GM19351 (cell line): ENCODE measurements around the gene PPP1R15A.
"Not testable (repeated sequence)": the region's sequence is repeated elsewhere in the genome, so short reads cannot be mapped to it uniquely, and the experiment has no call there.

Experiments
- ATAC-seq: cut with Tn5 transposase; IDR thresholded peaks from one replicate; pipeline ENCODE4 v1.9.1; 2021; ENCODE audit warnings: mild to moderate bottlenecking, moderate library complexity; ENCODE audit not compliant: unreplicated experiment

PPP1R15A gene

DNA sequence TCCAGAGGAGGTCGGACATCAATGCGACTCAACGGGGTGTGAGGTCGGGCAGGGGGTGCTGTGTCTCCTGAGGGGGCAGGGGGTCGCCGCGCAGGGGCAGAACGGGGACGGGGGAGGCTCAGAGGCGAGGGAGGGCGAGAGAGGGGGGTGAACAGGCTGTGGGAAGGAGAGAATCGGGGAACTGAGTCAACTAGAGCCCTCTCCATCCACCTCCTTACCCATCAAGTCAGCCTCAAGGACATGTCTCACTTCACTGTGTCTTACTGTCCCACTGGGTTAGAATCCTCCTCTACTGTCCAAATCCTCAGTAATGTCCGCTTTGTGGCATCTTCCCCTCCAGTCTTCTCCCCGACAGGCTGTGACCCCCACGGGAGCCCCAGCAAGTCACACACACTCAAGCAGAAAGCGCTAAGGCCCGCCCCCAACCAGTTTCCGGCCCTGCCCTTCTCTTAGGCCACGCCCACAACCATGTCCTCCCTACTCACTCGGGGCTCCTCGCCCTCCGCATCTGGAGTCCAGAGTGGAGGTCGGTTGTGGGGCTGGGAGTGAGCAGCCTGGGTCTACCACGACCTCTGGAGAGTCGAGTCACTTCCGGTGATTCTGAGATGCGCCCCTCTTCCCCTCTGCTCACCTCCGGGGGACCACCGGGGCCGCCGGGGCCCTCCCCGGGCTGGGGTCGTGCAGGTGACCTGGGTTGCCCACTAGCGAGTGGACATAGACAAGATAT, 13.1 kb upstream of the PPP1R15A start:
- ATAC-seq, result no peak

DNA sequence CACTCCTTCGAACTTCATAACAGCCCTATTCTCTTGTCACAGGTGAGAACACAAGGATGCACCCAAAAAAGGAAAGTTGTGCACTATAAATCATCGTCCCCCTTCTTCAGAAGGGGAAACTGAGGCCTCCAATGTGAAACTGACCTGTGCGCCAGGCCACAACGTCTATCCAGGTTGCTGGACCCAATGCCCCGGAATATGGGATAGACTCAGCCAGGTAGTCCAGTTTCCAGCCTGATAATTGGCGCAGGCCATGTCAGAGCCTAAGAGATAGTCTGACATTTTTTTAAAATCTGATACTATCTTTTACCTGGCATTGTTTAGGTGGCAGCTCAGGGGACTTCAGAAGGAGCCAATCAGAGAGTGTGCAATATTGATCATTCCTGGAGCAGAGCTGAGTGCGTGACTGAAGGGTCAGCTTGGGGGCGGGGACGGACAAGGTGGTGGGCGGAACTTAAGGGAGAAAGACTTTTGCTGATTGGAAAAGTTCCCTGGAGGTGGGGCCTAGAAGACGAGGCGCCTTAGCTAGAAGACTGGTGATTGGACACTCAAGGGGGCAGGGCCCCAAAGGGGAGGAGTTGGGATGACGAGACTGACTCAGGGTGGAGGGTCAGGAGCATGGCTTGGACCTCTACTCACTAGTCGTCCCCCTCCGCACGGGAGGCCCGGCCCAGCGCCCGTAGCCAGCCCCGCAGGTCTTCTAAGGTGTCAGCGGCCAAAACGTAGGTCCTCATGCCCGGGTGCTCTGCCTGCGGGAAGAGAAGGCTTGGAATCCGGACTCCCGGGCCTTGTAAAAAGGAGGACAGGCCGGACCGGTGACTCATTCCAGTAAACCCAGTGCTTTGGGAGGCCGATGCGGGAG, 12.3 kb upstream of the PPP1R15A start:
- no peak for ATAC-seq

DNA sequence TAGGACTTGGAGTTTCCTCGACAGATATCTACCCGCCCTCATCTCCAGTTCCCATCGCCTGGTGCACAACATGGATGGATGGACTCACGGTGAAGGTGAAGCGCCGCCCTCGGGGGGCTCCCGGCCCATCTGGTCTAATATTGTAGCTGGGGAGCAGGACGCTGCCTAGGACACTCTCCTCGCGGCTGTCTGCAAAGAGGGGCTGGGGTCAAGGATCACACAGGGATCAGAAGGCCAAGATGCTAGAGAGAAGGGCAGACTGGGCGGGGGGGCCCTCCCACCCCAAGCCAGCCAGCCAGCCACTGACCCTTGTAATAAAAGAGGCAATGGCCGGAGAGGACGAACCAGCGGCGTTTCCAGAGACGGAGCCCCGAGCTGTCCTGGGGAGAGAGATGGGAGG, 10.9 kb upstream of the PPP1R15A start:
- ATAC-seq, result no peak

DNA sequence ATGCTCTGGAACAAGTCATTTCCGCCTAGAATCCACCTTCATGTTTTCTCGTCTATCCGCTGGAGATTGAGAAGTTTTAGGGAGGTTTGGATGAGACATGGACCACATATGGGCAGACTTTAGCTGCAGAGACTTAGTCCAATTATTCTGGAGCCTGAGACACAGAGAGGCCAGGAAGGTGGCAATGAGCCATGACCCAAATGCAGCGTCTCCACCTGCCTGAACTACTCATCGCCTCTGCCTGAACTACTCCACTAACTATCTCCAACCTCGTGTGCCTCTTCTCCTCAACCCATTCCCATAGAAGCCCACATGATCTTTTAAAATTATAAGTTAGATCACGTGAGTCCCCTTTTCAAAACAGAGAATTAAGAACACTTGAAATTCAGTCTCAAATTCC, 9.4 kb upstream of the PPP1R15A start:
- no peak for ATAC-seq

DNA sequence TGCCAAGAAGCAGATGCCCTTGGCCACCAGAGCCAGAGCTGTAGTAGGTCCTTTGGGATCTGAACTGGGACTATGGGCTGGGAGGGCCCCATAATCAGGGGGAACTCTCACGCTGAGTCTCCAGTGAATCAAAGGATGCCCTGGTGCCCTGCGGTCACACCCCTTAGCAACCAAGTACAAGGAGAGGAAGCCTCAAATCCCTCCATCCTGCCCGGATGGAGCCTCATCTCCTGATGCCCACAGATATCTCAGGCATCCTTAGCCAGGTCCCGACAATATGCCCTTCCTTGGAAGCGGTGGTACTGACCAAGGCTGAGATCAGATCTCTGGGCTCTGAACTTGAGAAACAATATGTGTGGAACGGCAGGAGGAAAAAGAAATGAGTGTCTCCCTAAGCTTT, 5.5 kb upstream of the PPP1R15A start:
- ATAC-seq, result no peak

DNA sequence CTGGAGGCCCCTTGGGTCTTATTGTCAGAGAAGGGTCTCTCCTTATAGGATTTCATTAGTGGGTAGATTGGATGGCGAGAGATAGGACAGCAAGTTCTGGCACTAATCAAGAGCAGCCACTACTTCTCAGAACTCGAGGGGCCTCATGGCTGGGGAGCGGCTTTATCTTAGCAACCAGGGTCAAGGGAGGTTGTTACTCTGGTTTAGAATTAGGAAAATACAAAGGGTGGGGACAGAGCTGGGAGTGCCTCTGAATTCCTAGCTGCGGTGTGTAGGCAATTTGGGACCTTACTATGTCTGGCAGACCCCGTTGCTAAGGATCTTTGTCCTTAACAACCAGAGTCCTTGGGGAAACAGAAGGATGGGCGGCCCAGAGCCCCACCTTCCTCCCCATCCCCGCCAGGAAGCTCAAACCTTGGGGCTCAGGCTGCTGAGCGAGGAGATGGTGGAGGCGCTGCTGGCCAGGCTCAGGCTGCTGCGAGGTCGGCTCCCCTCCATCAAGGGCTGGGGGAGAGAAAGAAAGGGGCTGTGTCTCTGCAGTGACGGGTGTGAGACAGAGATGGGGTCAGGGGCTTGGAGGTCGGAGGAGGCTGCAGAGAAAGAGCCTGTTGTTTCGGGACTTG, 5.0 kb upstream of the PPP1R15A start:
- no peak for ATAC-seq

DNA sequence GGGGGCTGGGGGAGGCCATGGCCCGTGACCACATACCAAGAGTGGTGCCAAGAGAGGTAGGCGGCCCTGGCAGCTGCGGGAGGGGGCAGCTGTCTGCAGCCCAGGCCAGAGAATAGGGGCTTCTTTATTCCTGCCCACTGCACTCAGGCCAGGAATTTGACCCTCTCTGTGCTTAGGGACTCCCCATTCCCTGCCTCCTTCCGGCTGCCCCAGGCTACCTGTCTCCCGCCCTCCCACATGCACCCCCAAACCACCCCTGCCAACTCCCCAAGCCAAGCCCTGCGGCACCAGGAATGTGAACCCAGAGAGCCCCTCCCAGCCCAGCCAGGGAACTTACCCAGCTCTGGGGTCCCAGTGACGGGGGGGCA, 4.5 kb upstream of the PPP1R15A start:
- ATAC-seq, result no peak

DNA sequence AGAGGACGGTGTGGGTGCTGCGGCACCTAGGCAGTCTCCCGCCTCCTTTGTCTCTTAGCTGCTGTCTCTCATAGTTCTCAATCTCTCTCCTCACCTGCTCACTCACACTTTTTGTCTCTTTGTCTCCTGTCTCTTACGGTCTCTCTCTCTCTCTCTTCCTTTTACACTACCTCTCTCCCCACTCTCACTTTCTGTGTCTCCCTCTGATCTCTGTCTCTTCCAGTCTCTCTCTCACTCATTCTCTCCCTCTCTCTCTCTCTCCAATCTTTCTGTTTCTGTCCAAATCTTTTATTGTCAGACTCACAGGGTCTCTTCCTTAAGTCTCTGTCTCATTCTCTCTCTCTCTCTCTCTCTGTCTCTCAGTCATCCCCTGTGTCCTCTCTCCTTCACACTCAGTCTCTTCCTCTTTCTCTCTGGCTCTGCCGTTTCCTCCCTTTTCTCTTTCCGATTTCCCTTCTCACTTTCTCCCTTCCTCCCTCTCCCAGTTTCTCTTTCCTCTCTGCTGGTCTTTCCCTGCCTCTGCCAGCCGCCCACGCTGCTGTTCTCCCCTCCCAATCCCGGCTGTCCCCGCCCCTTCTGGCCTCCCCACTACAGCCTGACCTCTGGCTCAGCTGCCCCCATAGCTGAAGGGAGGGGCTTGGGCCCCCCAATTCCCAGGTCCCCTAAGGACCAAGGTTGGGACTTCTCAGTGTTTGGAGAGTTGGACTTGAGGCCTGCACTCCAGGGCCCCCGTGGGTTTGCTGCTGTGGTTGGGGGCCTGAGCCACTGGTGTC, 3.9 kb upstream of the PPP1R15A start, which contains the start of gene PLEKHA4:
PLEKHA4 (minus strand) TSS at position 504 of the 773 bp plus-strand sequence. CDS start 997 bp downstream, outside the sequence.
- ATAC-seq, result no peak

DNA sequence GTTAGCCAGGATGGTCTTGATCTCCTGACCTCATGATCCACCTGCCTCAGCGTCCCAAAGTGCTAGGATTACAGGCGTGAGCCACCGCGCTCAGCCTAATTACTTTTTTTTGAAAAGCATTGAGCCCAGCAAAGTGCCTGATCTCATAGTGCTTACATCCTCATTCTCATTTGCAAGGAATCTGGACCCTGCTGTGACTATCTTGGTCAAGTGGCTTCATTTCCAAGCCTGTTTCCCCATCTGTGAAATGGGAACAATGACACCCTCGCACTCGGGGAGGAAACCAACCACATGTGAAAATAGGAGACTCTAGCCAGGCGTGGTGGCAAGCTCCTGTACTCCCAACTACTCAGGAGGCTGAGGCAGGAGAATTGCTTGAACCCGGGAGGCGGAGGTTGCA, 2.2 kb upstream of the PPP1R15A start:
- ATAC-seq, result no peak

DNA sequence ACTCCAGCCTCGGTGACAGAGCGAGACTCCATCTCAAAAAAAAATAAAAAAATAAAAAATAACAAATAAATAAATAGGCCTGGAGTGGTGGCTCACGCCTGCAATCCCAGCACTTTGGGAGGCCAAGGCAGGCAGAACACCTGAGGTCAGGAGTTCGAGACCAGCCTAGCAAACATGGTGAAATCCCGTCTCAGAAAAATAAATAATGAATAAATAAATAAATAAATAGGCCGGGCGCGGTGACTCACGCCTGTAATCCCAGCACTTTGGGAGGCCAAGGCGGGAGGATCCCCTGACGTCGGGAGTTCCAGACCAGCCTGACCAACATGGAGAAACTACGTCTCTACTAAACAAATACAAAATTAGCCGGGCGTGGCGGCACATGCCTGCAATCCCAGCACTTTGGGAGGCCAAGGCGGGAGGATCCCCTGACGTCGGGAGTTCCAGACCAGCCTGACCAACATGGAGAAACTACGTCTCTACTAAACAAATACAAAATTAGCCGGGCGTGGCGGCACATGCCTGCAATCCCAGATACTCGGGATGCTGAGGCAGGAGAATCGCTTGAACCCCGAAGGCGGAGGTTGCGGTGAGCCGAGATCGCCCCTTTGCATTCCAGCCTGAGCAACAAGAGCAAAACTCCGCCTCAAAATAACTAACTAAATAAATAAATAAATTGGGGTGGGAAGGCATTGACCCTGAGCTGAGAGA, 595 bp upstream of the PPP1R15A start:
- ATAC-seq, result not testable (repeated sequence)

DNA sequence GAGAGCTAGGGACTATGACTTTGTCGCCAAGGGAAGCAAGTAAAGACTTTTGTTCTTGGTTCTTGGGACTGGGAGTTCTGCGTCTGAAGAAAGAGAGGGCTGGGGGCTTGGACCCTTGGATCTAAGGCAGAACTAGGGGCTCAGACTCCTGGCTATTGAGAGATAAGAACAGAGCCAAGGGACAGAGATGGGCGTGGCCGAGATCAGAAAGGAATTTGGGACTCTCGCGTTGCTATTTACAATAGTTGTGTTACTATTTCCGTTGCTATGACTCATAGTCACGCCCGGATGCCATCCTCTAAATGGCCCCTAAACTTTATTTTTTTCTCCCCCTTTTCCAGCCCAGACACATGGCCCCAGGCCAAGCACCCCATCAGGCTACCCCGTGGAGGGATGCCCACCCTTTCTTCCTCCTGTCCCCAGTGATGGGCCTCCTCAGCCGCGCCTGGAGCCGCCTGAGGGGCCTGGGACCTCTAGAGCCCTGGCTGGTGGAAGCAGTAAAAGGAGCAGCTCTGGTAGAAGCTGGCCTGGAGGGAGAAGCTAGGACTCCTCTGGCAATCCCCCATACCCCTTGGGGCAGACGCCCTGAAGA, 759 bp downstream of the PPP1R15A start:
- no peak for ATAC-seq

DNA sequence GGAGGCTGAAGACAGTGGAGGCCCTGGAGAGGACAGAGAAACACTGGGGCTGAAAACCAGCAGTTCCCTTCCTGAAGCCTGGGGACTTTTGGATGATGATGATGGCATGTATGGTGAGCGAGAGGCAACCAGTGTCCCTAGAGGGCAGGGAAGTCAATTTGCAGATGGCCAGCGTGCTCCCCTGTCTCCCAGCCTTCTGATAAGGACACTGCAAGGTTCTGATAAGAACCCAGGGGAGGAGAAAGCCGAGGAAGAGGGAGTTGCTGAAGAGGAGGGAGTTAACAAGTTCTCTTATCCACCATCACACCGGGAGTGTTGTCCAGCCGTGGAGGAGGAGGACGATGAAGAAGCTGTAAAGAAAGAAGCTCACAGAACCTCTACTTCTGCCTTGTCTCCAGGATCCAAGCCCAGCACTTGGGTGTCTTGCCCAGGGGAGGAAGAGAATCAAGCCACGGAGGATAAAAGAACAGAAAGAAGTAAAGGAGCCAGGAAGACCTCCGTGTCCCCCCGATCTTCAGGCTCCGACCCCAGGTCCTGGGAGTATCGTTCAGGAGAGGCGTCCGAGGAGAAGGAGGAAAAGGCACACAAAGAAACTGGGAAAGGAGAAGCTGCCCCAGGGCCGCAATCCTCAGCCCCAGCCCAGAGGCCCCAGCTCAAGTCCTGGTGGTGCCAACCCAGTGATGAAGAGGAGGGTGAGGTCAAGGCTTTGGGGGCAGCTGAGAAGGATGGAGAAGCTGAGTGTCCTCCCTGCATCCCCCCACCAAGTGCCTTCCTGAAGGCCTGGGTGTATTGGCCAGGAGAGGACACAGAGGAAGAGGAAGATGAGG, 1.5 kb downstream of the PPP1R15A start:
- no peak for ATAC-seq

DNA sequence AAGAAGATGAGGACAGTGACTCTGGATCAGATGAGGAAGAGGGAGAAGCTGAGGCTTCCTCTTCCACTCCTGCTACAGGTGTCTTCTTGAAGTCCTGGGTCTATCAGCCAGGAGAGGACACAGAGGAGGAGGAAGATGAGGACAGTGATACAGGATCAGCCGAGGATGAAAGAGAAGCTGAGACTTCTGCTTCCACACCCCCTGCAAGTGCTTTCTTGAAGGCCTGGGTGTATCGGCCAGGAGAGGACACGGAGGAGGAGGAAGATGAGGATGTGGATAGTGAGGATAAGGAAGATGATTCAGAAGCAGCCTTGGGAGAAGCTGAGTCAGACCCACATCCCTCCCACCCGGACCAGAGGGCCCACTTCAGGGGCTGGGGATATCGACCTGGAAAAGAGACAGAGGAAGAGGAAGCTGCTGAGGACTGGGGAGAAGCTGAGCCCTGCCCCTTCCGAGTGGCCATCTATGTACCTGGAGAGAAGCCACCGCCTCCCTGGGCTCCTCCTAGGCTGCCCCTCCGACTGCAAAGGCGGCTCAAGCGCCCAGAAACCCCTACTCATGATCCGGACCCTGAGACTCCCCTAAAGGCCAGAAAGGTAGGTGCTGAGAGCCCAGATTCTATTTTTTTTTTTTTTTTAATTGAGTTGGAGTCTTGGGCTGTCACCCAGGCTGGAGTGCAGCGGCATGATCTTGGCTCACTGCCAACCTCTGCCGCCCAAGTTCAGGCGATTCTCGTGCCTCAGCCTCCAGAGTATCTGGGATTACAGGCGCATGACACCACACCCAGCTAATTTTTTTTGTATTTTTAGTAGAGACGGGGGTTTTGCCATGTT, 2.3 kb downstream of the PPP1R15A start:
- ATAC-seq, result no peak

DNA sequence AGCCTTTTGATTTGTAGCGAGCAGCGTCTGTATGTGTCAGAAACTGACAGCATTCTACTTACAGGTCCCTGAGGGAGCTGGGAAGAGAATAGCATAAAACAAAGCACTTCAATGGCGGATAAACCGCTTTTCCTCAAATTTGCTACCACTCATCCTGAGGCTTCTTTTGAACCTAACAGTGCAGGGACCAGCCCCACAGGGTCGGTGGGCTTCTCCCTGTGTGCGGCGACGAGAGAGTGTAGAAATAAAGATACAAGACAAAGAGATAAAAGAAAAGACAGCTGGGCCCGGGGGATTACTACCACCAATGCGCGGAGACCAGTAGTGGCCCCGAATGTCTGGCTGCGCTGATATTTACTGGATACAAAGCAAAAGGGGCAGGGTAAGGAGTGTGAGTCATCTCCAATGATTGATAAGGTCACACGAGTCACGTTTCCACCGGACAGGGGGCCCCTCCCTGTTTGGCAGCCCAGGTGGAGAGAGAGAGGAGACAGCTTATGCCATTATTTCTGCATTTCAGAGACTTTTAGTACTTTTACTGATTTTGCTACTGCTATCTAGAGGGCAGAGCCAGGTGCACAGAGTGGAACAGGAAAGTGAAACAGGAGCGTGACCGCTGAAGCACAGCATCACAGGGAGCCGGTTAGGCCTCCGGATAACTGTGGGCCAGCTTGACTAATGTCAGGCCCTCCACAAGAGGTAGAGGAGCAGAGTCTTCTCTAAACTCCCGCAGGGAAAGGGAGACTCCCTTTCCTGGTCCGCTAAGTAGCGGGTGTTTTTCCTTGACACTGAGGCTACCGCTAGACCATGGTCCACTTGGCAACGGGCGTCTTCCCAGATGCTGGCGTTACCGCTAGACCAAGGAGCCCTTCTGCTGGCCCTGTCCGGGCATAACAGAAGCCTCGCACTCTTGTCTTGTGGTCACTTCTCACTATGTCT, 4.1 kb downstream of the PPP1R15A start:
- ATAC-seq, result not testable (repeated sequence)

DNA sequence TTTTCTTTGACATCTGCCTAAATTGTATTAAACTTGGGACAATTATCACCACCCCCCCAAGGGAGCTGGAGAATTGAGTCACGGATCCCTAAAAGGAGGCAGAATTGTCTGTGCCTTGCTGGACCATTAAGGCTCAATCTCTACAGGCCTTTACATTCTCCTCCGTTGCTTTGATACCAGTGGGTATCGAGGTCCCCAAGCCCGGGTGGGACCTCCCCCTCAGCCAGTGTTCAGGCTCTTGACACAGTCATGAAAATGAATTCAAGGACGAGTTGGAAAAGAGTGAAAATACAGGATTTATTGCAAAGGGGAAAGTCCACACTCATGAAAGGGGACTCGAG, 5.6 kb downstream of the PPP1R15A start:
- ATAC-seq, result no peak

DNA sequence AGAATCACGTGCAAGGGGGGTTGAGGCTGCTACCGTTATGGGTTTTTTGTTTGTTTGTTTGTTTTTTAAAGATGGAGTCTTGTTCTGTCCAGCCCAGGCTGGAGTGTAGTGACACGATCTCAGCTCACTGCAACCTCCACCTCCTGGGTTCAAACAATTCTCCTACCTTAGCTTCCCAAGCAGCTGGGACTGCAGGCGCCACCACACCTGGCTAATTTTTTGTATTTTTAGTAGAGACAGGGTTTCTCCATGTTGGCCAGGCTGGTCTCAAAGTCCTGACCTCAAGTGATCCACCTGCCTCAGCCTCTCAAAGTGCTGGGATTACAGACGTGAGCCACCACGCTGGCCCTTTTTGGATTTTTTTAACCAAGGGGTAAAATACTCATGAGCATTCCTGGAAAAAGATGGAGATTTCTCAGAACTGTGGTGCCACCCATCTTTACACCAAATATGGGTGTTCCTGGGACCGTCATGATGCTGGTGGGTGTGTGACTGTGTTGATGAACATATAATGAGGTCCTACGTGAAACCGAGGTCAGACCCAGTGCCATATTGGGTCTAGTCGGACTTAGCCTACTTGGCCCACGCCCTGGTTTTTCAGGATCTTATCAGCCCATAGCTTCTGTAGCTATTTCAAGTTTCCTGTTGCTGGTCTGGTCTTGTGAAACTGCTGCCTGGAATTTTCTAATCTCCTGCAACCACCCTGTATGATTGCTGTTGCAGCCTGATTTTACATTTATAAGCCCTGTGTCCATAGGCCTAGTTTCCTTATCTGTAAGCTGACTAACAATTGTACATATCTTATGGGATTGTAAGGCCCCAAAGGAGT, 6.2 kb downstream of the PPP1R15A start:
- ATAC-seq, result no peak
